T47D (cell line): ENCODE results near the gene DYNLL2.
"Not testable (repeated sequence)": the region's sequence is repeated elsewhere in the genome, so short reads cannot be mapped to it uniquely, and the experiment has no call there.

Experiments used
- DNase-seq, 2 experiments: peaks; one replicate each; pipeline versions ENCODE4 v3.0.0 to v3.0.0-alpha.2; 2011 to 2012; ENCODE audit warnings: low read depth in 1 of 2, low spot score in 1 of 2
- JUND ChIP-seq: IDR thresholded peaks from 2 replicates; pipeline ENCODE4 v1.6.1; 2012; ENCODE audit warnings: low read depth
- in situ Hi-C: cut with HindIII; loops from 2 replicates; pipeline ENCODE4 v1.10.0; 2016; ENCODE audit warnings: low sequenced_read_pairs, low pct_unique_long_range_greater_than_20kb

DYNLL2 gene

DNA sequence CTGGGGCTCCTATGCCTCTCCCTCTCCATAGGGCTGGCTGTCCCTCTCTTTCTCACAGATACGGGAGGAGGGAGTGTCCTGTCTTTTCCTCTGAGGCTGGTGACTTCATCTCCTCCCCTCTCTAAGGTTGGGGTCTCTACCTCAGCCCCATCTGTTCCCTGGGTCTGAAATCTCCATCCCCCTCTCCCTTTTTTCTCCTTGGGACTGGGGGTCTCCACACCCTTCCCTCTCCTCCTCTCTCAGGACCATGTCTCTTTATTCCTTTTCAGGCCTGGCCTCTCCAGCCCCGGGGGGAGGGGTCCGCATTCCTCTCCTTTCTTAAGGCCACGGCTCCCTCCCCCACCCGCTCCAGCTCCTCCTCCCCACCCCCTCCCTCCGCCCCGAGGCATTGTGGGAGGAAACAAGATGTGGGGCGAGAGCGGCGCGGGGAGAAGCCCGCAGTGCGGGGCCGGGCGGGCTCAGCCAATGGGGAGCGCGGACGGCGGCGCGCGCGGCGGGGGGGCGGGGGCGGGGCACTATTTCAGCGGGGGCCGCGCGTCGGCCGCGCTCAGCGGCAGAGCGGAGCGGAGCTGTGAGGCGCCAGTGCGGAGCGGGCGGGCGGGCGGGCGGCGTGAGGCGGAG lies at the start of gene DYNLL2:
TSS of gene DYNLL2 (plus strand) at position 550 of the 621 bp plus-strand sequence. CDS start 3,672 bp downstream, outside the sequence.
- in situ Hi-C loops: no loop called here
- DNase-seq: peak; percentile 96 to 97
- TF ChIP-seq JUND: no peak

- DNase-seq: no peak
- in situ Hi-C loops: no loop called here
- no peak for TF ChIP-seq JUND
Measured at GRCh38 chr17:58039975-58040374, 43.2 kb upstream of the DYNLL2 start.

- no peak for TF ChIP-seq JUND
- in situ Hi-C loops: no loop called here
- DNase-seq: no peak
Measured at GRCh38 chr17:58040386-58040785, 42.8 kb upstream of the DYNLL2 start.

GRCh38 chr17:58041161-58041560 lies 42.1 kb upstream of the DYNLL2 start:
- no peak for TF ChIP-seq JUND
- in situ Hi-C loops: no loop called here
- DNase-seq: no peak

DNA sequence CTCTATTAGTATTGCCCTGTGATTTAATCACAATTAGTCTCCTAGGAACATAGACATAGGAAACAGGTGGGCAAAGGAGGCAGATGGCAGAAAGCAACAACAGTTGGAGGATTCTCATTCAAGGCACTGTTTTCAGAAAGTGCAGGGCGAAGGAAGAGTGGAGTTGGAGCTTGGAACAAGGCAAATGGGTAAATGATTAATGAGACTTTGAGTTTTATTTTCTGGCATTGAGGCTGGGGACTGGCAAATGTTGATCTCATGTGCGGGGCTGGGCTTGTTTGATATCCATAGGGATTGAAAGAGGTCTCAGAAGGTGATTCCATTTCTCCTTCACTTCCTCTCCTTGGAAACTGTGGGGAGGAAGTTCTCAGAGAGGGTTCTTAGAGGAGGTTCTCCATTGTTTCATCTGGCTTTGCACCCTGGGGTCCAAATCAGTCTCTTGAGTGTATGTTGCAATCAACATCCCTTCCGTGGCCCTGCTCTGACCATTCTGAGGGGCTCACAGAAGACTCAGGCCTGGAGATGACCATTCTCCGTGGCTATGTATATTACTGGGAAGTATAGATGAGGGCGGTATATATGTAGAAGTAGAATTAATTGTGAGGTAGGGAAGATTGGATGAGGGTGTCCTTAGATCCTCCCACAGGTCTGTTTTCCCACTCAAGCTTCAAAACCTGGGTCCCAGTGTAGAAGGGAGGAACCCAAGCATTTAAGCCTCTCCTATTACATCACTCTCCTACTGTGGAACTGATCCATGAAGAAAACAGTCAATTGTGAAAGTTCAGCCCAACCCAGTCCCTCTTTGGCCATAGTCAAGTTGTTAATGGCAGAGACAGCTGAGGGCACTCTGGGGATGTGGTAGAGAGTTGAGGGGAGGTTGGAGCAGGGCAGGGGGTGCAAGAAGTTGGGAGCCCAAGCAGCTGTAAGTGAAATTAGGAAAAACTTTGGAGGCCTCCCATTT lies 39.7 kb upstream of the DYNLL2 start:
- no peak for TF ChIP-seq JUND
- in situ Hi-C loops: no loop called here
- no peak for DNase-seq

- in situ Hi-C loops, DNase-seq: not testable (repeated sequence)
Measured at GRCh38 chr17:58044256-58044655, 39.0 kb upstream of the DYNLL2 start.

DNA sequence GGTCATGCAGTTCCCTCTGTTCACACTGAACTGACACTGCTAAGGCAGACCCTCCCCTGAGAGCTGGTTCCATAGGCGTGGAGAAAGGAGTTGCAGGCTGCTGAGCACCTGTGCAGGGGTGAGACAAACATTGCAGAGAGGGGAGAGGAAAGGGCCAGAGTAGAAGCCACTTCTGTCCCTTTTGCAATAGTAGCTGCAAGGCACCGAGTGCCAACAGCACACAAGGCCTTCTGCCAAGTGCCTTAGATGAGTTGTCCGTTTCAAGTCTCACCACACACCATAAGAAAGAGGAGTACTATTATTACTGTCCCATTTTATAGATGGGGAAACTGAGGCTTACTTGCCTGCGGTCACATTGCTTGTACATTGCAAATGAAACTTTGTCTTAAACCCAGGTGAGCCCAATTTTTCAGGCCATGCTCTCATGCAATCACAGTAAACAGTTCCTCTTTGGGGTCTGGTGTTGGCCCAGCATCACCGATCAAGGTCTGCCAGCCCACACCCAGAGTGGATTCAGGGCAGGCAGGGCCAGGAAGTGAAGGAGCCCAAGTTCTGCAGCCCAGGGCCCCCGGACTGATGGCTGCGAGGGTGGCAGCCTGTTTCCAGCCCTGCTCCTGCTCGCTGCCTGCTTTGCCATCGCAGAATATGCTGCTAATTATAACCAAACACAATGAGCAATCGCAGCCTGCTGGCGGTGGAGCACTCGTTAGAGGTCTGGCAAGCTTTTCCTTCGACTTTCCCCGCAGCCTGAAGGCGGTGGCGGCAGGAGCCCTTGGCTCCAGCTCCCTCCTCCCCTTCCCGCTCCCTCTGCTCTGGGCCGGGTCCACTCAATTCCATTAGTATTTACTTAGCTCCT lies 36.8 kb upstream of the DYNLL2 start:
- in situ Hi-C loops: no loop called here
- no peak for DNase-seq
- no peak for TF ChIP-seq JUND

DNA sequence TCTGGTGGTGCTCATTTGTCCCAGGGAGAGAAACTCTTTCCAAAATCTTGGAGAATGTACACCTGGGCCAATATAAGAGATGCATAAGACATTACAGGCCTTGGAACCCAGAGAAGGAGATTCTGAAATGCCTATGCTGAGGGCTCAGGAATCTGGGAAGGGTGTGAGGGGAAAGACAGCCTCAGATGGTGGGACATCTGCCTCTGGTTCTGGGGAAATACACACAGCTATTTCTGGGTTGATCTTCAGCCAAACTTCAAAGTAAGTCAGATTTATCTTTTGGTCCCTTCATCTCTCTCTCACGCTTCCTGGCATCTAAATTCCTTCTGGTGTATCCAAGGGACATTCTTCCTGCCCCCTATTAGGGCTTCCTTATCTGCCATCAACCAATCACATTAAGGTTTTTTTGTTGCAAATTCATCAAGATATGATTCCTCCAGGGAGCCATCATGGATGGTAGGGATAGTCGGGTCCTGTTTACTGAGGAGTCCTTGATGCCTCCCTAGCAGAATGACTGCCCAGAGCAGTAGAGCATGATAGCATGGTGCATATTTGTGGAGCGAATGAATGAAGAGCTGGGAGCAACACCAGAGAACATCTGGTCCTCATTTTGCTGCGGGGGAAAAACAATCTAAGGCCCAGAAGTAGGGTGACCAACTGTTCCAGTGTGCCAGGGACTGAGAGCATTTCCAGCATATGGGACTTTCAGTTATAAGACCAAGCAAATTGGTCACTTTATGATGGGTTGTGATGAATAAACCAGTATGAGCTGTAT lies 35.7 kb upstream of the DYNLL2 start:
- no peak for TF ChIP-seq JUND
- in situ Hi-C loops: no loop called here
- no peak for DNase-seq

- TF ChIP-seq JUND: no peak
- in situ Hi-C loops: no loop called here
- DNase-seq: no peak
Measured at GRCh38 chr17:58049533-58049932, 33.7 kb upstream of the DYNLL2 start.

DNA sequence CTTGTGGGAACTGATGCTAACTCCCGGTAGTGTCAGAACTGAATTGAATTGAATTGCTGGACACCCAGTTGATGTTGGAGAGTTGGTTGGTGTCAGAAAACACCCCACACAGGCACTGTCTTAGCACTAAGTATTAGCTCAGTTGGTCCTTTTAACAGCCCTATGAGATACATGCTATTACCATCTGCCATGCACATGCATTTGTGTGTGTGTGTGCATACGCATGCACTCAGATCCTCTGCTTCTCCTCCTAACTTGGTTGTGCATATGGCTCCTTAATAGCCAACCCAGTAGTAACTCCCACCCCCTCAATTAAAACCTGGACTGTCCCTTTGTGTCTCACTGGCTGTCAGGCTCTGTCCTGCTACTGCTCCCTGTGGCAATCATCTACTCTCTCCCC lies 32.3 kb upstream of the DYNLL2 start:
- in situ Hi-C loops: no loop called here
- TF ChIP-seq JUND: no peak
- no peak for DNase-seq

GRCh38 chr17:58051468-58051867 lies 31.8 kb upstream of the DYNLL2 start:
- no peak for TF ChIP-seq JUND
- no peak for DNase-seq
- in situ Hi-C loops: no loop called here

- TF ChIP-seq JUND: no peak
- in situ Hi-C loops: no loop called here
- DNase-seq: no peak
Measured at GRCh38 chr17:58052407-58052806, 30.8 kb upstream of the DYNLL2 start.
